MV-4-11 (cell line): ENCODE results near the gene DOK4.

Experiments used
- DNase-seq: peaks from one replicate; lab custom pipeline; 2025; lab: John Stamatoyannopoulos, UW

The DOK4 gene

GRCh38 chr16:57477531-57478202 lies 8.6 kb downstream of the DOK4 start:
- no peak for DNase-seq

GRCh38 chr16:57476546-57477410 lies 9.5 kb downstream of the DOK4 start:
- no peak for DNase-seq

- DNase-seq, result peak; percentile 53
These were observed 10.5 kb downstream of the DOK4 start for GRCh38 chr16:57475711-57476339.

GRCh38 chr16:57474671-57475661 lies 11.3 kb downstream of the DOK4 start:
- DNase-seq, result no peak

GRCh38 chr16:57473906-57474305 lies 12.4 kb downstream of the DOK4 start:
- DNase-seq, result no peak

GRCh38 chr16:57473176-57473840 lies 13.0 kb downstream of the DOK4 start:
- DNase-seq, result no peak

GRCh38 chr16:57472665-57473060 lies 13.6 kb downstream of the DOK4 start:
- no peak for DNase-seq

- DNase-seq, result no peak
These were observed 14.2 kb downstream of the DOK4 start for GRCh38 chr16:57471852-57472664.

- no peak for DNase-seq
These were observed 15.1 kb downstream of the DOK4 start for GRCh38 chr16:57471209-57471608.

GRCh38 chr16:57470711-57471110 lies 15.6 kb downstream of the DOK4 start:
- no peak for DNase-seq

GRCh38 chr16:57469917-57470470 lies 16.3 kb downstream of the DOK4 start:
- no peak for DNase-seq

- no peak for DNase-seq
These were observed 17.2 kb downstream of the DOK4 start for GRCh38 chr16:57469046-57469445.

- no peak for DNase-seq
These were observed 17.9 kb downstream of the DOK4 start for GRCh38 chr16:57468346-57468745.

GRCh38 chr16:57464523-57464922 lies 21.8 kb downstream of the DOK4 start:
- DNase-seq, result no peak

- no peak for DNase-seq
These were observed 23.3 kb downstream of the DOK4 start for GRCh38 chr16:57462978-57463362.

GRCh38 chr16:57462209-57462977 lies 23.9 kb downstream of the DOK4 start, which contains the start of gene POLR2C:
Gene POLR2C (plus strand): TSS chr16:57462679. CDS start chr16:57462725, 46 bp downstream.
- peak; percentile 79 for DNase-seq

GRCh38 chr16:57452021-57452420 lies 34.3 kb downstream of the DOK4 start:
- no peak for DNase-seq

- peak; percentile 87 for DNase-seq
These were observed 38.9 kb downstream of the DOK4 start, which contains the start of the genes CIAPIN1 and COQ9 for GRCh38 chr16:57447186-57447962. Gene CIAPIN1 (minus strand): TSS chr16:57447385. CDS start chr16:57440928, 6,457 bp downstream. Gene COQ9 (plus strand): TSS chr16:57447479. CDS start chr16:57447506, 27 bp downstream.
